ENCODE results near the gene LHCGR.
"Not testable (repeated sequence)": the region's sequence is repeated elsewhere in the genome, so short reads cannot be mapped to it uniquely, and the experiment has no call there.

The LHCGR gene

DNA sequence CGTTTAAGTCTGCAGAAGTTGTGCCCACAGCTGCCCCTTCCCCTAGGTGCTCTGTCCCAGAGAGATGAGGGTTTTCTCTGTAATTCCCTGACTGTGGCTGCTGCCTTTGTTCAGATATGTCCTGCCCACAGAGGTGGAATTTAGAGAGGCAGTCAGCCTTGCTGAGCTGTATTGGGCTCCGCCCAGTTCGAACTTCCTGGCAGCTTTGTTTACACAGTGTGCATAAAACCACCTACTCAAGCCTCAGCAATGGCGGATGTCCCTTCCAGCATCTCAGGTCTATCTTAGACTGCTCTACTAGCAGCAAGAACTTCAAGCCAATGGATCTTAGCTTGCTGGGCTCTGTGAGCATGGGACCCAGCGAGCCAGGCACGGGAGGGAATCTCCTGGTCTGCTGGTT is 48.1 kb downstream of the LHCGR start:
- no peak for DNase-seq

DNA sequence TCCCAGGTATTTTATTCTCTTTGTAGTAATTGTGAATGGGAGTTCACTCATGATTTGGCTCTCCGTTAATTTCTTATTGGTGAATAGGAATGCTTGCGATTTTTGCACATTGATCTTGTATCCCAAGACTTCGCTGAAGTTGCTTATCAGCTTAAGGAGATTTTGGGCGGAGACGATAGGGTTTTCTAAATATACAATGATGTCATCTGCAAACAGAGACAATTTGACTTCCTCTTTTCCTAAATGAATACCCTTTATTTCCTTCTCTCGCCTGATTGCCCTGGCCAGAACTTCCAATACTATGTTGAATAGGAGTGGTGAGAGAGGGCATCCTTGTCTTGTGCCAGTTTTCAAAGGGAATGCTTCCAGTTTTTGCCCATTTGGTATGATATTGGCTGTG is 51.9 kb downstream of the LHCGR start:
- DNase-seq = not testable (repeated sequence)

- no peak for DNase-seq
Observed at GRCh38 chr2:48699348-48699930, 56.1 kb downstream of the LHCGR start.

DNA sequence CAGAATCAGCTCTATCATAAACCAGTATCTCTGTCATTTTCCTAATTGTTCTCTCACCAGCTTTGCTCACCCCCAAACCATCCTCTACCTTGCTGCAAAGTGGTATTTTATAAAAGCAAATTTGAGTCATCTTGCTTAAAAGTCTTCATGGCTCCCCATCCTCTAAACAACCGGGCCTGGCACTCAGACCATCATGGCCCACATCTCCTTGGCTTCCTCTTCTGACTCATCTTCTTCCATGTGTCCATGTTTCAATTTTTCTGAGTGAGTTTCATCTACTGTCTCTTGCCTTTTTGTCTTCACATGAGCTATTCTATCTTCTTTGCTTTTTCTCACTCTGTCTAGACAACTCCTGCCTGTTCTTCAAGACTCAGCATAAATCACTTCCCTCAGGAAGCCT is 58.6 kb downstream of the LHCGR start:
- DNase-seq = no peak

DNA sequence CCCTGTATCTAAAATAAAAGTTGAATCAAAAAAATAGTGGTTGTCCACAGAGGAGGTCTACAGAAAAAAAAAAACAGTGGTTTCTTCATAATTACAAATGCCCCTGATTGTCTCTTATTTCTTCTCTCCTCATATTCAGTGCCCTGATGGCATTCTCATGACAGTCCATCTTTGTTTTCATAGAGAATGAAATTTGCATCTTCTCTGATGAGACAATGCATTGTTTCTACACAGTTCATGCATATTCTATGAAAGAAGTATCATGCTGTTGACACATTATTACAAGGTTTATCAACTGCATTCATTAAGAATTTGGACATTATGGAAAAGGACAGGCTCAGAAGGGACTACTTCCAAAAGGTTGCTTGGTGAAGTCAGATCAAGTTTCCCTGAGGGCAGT is 59.5 kb downstream of the LHCGR start:
- no peak for DNase-seq

DNA sequence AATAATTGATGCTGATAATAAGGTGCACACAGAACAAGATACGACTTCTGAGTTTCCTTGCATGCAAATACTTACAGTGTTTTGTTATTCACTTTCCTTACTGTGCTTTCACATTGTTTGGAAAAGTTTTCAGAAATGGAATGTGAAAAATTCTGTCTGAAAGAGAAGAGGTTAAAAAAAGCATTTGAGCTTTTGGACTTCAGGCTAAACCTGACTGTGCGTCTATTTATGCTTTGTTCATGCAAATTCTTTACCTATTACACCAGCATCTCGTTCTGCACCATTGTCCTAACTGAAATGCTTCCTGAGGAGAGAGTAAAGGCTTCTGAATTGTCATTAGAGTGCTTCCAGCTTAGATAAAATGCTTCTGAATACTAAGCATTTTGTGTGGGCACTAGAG is 61.4 kb downstream of the LHCGR start:
- DNase-seq = peak; percentile 19

DNA sequence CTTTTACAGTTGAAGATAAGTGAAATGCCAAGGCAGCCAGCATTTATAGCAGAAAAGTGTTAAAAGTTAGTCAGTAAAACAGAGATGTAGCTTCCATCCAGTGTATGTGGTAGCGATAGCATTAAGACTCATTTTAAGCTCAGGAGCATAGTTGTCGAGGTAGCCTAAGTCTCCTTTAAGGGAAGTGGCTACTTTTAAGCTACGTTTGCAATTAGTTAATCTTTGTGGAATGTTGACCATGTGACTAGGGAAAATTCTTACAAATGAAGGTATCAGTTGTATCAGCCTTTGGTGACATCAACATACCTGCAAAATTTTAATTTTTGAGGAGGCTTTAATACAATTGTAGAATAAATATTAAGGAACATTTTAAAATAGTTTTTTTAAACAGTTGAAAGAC is 61.9 kb downstream of the LHCGR start:
- no peak for DNase-seq

DNA sequence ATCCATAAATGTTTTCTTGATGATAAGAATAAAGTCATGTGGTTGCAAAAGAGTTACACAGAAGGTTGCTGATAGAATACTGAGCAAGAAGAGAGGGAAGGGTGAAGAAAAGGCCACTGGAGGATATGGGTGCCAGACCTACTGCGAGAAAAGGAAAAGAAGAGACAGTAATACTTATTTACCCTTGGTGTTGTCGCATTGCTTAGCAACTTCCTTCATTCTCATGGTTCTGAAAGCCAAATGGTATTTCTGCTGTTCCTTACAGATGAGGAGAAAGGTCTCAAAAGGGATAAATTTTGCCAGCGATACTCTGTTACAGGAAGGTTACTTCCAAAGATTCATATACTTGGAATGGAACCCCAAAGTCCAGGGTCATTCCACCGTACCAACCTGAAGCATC is 62.5 kb downstream of the LHCGR start:
- DNase-seq = no peak

DNA sequence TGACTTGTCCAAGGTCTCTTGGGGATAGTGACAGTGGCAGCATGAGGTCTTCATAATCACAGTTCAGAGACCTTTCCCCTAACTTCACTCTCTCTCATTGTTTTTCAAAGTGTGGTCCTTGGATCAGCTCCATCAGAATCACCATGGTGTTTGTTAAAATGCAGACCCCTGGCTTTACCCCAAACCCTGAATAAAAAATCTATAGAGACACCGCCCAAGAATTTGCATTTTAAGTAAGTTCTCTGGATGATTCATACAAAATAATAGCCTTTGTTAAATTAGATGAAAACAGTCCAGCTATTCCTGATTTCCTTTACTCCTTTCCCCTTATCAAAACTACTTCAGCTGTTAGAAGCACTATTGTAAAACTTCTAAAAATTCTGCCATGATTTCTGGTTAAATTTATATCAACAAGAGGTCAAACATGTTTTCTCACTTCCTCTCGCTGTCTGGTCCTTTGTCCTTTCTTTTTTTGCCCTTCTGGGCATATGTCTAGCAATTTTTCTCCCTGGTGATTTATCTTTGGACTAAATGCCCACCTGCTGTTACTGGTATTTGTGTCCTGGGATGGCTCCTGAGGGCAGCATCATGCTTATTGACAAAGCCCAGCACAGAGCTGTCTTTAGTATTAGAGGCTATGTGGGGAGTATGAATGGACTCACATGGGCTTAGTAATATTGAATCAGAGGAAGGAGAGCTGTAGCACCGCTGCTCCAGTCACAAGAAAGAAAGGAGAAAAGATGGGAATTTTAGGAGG is 63.4 kb downstream of the LHCGR start:
- no peak for DNase-seq

DNA sequence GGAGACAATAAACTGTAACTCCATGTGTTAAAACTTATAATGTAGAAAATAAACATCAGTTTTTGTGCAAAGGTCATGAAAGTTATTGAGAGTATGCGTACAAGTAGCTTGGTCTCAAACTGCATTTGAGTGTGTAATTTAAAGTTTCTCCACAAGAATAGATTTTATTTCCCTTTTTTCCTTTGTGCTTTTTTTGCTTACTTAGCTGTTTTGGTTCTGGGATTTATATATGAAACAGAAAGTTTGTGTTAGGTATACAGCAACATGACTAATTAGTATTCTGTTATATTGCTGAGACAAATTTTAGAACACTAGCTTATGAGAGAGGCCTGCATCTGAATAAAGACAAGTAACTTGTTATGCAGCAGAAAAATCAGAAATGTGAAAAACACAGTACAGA is 70.4 kb downstream of the LHCGR start:
- no peak for DNase-seq

DNA sequence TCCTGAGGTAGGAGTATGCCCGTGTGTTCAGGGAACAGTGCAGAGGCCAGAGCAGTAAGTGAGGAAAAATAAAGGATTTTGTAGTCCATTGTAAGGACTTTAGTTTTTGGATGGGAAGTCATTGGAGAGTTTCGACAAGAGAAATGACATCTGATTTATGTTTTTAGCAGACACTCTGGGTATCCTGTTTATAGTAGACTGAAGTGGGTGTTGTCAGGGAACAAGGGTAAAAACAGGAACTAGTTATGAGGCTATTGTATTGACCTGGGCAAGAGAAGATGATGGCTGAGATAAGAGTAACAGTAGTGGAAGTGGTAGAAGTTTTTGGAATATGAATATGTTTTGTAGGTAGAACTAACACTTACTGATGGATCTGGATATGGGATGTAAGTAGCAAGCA is 78.1 kb downstream of the LHCGR start:
- no peak for DNase-seq

DNA sequence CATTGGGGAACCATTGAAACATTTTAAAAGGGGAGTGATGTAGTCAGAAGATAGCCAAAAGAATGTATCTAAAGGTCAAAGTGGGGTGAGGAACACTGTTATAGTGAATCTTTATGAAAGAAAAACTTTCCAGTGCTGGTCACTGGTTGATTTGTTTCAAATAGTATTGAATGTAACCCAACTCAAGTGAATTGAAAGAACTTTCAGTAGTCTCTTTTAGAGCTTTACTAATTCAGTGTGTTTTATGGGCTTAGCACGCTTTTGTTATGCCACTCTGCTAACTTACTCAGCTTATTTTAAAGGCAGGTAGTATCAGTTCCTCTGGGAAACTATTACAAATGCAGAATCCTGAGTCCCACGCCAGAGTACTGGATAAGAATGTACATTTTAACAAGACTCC is 80.6 kb downstream of the LHCGR start:
- DNase-seq = no peak

DNA sequence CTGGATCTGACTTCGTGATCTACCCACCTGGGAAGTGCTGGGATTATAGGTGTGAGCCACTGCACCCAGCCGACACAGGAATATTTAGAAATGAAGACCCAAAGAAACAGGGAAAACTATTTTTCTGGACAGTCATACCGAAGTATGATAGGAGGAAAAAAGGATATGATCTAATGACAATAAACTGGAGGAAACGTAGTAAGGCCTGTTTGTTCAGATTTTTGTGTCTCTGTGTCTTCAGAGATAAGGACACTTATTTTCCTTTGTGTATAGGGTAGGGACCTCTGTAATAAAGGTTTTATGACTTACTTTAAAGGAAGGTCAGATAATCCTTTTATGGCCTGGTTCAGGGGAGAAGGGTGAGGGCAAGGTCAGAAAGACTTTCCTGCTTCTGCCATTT is 81.9 kb downstream of the LHCGR start:
- no peak for DNase-seq

DNA sequence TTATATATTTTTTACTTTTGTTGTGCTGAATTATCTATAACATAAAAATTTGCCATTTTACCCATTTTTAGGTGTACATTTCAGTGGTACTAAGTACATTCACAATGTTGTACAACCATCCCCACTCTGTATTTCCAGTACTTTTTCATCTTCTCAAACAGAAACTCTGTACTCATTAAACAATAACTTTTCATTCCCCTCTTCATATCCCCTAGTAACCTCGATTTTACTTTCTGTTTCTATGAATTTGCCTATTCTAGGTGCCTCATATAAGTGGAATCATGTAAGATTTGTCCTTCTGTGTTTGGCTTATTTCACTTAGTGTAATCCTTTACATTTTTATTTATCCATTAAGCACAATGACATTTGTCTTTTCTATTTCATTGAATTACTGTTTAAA is 86.5 kb downstream of the LHCGR start:
- no peak for DNase-seq

DNA sequence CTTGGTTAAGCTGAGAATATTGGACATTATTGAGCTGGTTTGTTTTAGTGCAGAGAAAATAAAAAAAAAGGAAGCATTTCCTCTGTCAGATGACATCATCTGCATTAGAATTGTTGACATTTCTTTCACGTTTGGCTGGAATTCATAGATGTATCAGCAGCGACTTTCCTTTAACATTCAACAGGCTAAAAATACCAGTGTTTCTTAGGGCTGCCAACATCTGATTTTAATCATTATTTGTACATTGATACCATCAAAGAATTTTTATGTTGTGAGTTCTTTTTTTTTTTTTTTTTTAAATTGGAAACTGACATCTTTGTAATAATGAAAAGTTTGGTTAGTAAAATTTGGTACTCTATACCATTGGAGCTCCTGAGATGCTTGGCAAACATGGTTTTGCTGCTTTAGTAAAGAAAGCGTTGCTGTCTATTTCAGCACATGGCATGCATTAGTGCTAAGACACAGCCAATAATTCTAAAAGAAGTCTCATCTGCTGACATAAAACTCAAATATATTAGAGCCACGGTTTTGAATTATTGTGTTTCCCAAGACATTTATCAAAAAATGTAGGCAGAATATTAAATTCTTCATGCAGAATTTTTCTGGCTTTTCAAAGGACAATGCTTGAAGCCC is 104.2 kb downstream of the LHCGR start:
- DNase-seq = no peak

DNA sequence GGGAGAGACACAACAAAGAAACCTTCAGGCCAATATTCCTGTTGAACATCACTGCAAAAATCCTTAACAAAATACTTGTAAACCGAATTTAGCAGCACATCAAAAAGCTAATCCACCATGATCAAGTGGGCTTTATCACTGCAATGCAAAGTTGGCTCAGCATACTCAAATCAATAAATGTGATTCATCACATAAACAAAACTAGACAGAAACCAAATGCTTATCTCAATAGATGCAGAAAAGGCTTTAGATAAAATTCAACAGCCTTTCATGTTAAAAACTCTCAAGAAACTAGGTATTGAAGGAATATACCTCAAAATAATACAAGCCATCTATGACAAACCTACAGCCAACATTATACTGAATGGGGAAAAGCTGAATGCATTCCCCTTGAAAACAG is 117.3 kb downstream of the LHCGR start:
- no peak for DNase-seq

Measured in NCI-H226 (cell line).